NCI-H187 treated with DMSO at 0.1 percent for 48 hours (cell line): ENCODE data around the gene SYT2.
"Not testable (repeated sequence)": the region's sequence is repeated elsewhere in the genome, so short reads cannot be mapped to it uniquely, and the experiment has no call there.

ENCODE experiments used
- DNase-seq: peaks from one replicate; lab custom pipeline; 2025; lab: John Stamatoyannopoulos, UW

The SYT2 gene

GRCh38 chr1:202642619-202643291, 67.5 kb downstream of the SYT2 start:
- DNase-seq, result no peak

GRCh38 chr1:202642212-202642611, 68.0 kb downstream of the SYT2 start:
- no peak for DNase-seq

GRCh38 chr1:202639500-202639899, 70.8 kb downstream of the SYT2 start:
- no peak for DNase-seq

GRCh38 chr1:202638701-202639305, 71.5 kb downstream of the SYT2 start:
- DNase-seq, result not testable (repeated sequence)

GRCh38 chr1:202638019-202638700, 72.1 kb downstream of the SYT2 start:
- peak; percentile 39 for DNase-seq

GRCh38 chr1:202637321-202638018, 72.8 kb downstream of the SYT2 start:
- DNase-seq, result not testable (repeated sequence)

- not testable (repeated sequence) for DNase-seq
Measured at GRCh38 chr1:202636171-202636570, 74.1 kb downstream of the SYT2 start.

- no peak for DNase-seq
Measured at GRCh38 chr1:202632241-202632640, 78.0 kb downstream of the SYT2 start.

GRCh38 chr1:202631076-202631923, 79.0 kb downstream of the SYT2 start:
- no peak for DNase-seq

GRCh38 chr1:202630541-202630940, 79.7 kb downstream of the SYT2 start:
- DNase-seq, result no peak

- DNase-seq, result not testable (repeated sequence)
Measured at GRCh38 chr1:202630096-202630495, 80.2 kb downstream of the SYT2 start.

GRCh38 chr1:202629257-202629811, 80.9 kb downstream of the SYT2 start:
- not testable (repeated sequence) for DNase-seq

GRCh38 chr1:202628646-202629215, 81.5 kb downstream of the SYT2 start:
- DNase-seq, result no peak

GRCh38 chr1:202627841-202628565, 82.3 kb downstream of the SYT2 start:
- no peak for DNase-seq

GRCh38 chr1:202627036-202627435, 83.2 kb downstream of the SYT2 start:
- not testable (repeated sequence) for DNase-seq

GRCh38 chr1:202625416-202626360, 84.6 kb downstream of the SYT2 start:
- no peak for DNase-seq

- DNase-seq, result no peak
Measured at GRCh38 chr1:202624781-202625108, 85.5 kb downstream of the SYT2 start.

- no peak for DNase-seq
Measured at GRCh38 chr1:202624088-202624780, 86.0 kb downstream of the SYT2 start.

GRCh38 chr1:202623476-202623875, 86.8 kb downstream of the SYT2 start:
- not testable (repeated sequence) for DNase-seq
